Aorta (tissue), 5 donors: ENCODE results near the gene GGN. TPM values are rescaled to one million over a fixed set of nuclear protein-coding genes. Genes with fewer than 3 reads are reported as not detected.

Source experiments
- ATAC-seq: fragments of 200-7000 bp; cut with Tn5 transposase; one replicate; pipeline ENCODE4 v1.9.1; 2022; ENCODE audit warnings: moderate library complexity; ENCODE audit not compliant: low FRiP score
- DNase-seq, 2 donors: peaks; one replicate each; pipeline ENCODE4 v3.0.0-alpha.2; 2020
- H3K27ac ChIP-seq, 2 donors: one replicate each; pipeline ENCODE4 v1.5.1; 2013; ENCODE audit warnings: low read length in 2 of 2, mild to moderate bottlenecking in 2 of 2, moderate library complexity in 2 of 2, control low read depth in 1 of 2, inconsistent platforms in 1 of 2, low read depth in 1 of 2
- H3K27me3 ChIP-seq, 2 donors: one replicate each; pipeline ENCODE4 v1.6.1; 2013; ENCODE audit warnings: control low read depth in 1 of 2, low read length in 1 of 2, mild to moderate bottlenecking in 1 of 2, moderate library complexity in 1 of 2; ENCODE audit not compliant: insufficient read depth in 2 of 2, control insufficient read depth in 1 of 2
- H3K36me3 ChIP-seq, 2 donors: one replicate each; pipeline ENCODE4 v1.6.1; 2013; ENCODE audit warnings: control low read depth in 1 of 2, low read length in 1 of 2, mild to moderate bottlenecking in 1 of 2; ENCODE audit not compliant: insufficient read depth in 2 of 2, control insufficient read depth in 1 of 2
- H3K4me1 ChIP-seq, 2 donors: one replicate each; pipeline ENCODE4 v1.6.1; 2013; ENCODE audit warnings: low read length in 2 of 2, control low read depth in 1 of 2, mild to moderate bottlenecking in 1 of 2, moderate library complexity in 1 of 2; ENCODE audit not compliant: insufficient read depth in 2 of 2, control insufficient read depth in 1 of 2
- H3K4me3 ChIP-seq, 2 donors: one replicate each; pipeline ENCODE4 v1.5.1; 2013; ENCODE audit warnings: low read length in 2 of 2, control low read depth in 1 of 2, mild to moderate bottlenecking in 1 of 2
- H3K9me3 ChIP-seq: one replicate; pipeline ENCODE4 v1.6.1; 2013; ENCODE audit warnings: mild to moderate bottlenecking, low read length; ENCODE audit not compliant: control insufficient read depth
- WGBS, 2 donors: extraction: QIAGEN DNeasy Blood & Tissue Kit; methylation state at CpG; one replicate each; pipeline ENCODE4 v1.1.7; 2013; 5-methylcytosine and 5-hydroxymethylcytosine counted together
- intact Hi-C, 2 donors: fragments of 100-400 bp; cut with DNase I; formaldehyde crosslinking; loops; one replicate each; pipeline versions ENCODE4 v1.14.2 to v1.15.0; 2022
- polyA plus RNA-seq, 2 donors: library from polyadenylated mRNA; stranded (reverse); fragments of 200-250 nt; gene quantifications; one replicate each; pipeline ENCODE4 v1.2.3, GENCODE V29; 2013
- total RNA-seq, 2 donors: library from RNA; stranded (reverse); fragmentation: NEBNext Ultra II Directional; extraction: Animal tissue kit (Norgen Biotek cat#: 25700); gene quantifications; one replicate each; pipeline ENCODE4 v1.2.1, GENCODE V29; 2021
- donor health status: healthy with polysubstance abuse.
- donor health status: Bipolar disorder and iron deficiency.
- donor health status: DM: no; HTN: no; CAD: no.
- donor health status: DM: no; HTN: no; CAD: no.
- donor health status: DM: yes; HTN: yes; CAD: no.

GGN gene
- total and polyA plus RNA-seq, 4 donors, result 0.50 to 6.9 (median 4.0) TPM

GRCh38 chr19:38376576-38376975 lies 11.3 kb downstream of the GGN start:
- intact Hi-C loops, result no loop called here
- WGBS, 2 donors, result 64 to 65% methylated on average over 3 of the region's 3 CpGs
- peaks cover 0 to 4% of the 10 kb centered on the region in 2 donors for H3K36me3 ChIP-seq
- H3K9me3 ChIP-seq, result no peaks in the 10 kb centered on the region
- DNase-seq, result no peak
- no peak overlapping the region for H3K27ac ChIP-seq
- ATAC-seq, result no peak
- no peak overlapping the region for H3K4me3 ChIP-seq
- no peaks in the 10 kb centered on the region for H3K27me3 ChIP-seq
- peaks cover 0 to 8% of the 10 kb centered on the region in 2 donors for H3K4me1 ChIP-seq

- ATAC-seq, result no peak
- no peak overlapping the region for H3K27ac ChIP-seq
Observed at GRCh38 chr19:38375748-38376147, 12.1 kb downstream of the GGN start.

DNA sequence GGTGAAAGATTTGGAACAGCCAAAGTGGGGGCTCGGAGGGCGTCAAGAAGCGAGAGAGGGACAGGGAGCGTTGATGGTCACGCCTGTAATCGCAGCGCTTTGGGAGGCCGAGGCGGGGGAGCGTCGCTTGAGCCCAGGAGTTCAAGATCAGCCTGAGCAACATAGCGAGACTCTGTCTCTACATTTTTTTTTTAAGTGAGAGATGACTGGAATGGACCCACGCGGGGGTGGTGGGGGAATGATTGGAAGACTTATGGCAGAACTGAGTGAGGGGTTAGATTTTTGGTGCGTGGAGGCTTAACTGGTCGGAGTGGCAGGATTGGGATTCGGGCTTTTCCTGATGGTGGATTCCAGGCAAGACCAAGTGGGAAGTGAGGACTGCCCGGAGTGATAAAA lies 12.7 kb downstream of the GGN start:
- ATAC-seq, result no peak
- no peaks in the 10 kb centered on the region for H3K36me3 ChIP-seq
- no peak for DNase-seq
- intact Hi-C loops, result no loop called here
- no peaks in the 10 kb centered on the region for H3K27me3 ChIP-seq
- 1 to 2% methylated on average over 18 of the region's 18 CpGs for WGBS, 2 donors
- no peaks in the 10 kb centered on the region for H3K9me3 ChIP-seq
- H3K27ac ChIP-seq, result peak overlapping the region in 1 of 2 donors; percentile 78
- H3K4me1 ChIP-seq, result peaks cover 0 to 8% of the 10 kb centered on the region in 2 donors
- peak overlapping the region; percentile 47 to 68 for H3K4me3 ChIP-seq

More at GRCh38 chr19:38375748-38376147, 12.1 kb downstream of the GGN start:
- Histone ChIP-seq H3K9me3 (no peaks in the 10 kb centered on the region), H3K36me3 (no peaks in the 10 kb centered on the region), H3K27me3 (no peaks in the 10 kb centered on the region), H3K4me1 (peaks cover 0 to 8% of the 10 kb centered on the region in 2 donors), H3K4me3 (peak overlapping the region in 1 of 2 donors; percentile 47)
- WGBS, 2 donors, result 38 to 41% methylated on average over 5 of the region's 5 CpGs
- intact Hi-C loops, result no loop called here
- no peak for DNase-seq

DNA sequence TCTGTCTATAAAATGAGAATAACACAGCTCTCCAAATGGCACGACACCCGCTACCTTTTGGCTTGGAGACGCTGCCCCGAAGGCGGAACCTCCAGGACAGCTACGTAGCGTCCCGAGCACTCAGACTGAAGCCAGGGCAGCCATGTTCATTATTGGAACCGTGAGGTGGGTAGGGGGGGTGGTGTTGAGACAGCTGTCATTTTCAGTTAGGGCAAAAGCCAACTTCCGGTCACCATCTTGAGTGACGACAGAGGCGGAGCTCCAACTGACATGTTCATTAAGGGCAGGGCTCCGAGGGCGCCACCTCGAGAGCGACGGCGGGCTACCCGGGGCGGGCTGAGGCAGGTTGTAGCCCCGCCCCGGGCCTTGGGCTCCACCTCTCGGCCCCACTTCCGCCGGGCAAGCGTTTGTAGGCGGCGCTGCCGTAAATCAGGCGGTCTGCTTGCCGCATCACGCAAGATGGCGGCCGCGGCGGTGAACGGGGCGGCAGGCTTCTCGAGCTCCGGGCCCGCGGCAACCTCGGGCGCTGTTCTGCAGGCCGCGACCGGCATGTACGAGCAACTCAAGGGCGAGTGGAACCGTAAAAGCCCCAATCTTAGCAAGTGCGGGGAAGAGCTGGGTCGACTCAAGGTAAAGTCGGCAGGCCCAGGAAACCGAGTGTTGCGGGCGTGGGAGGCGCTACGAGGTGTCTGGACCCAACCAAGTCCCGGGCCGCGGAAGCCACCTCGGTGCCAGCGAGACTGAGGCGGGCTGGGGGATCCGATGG lies 13.3 kb downstream of the GGN start, which contains the start of gene PSMD8:
TSS of gene PSMD8 (plus strand) at position 240 of the 766 bp plus-strand sequence. CDS start at position 271, 31 bp downstream.
- no peaks in the 10 kb centered on the region for H3K36me3 ChIP-seq
- peak within 1 kb of the TSS in 1 of 2 donors; percentile 78 for H3K27ac ChIP-seq
- intact Hi-C loops, result loop anchor here (1.0 to 5.0 kb wide), 2 partner anchors 37 to 38 kb away; partner anchors contain the start of gene CATSPERG (in 1 of the 2)
- no peaks in the 10 kb centered on the region for H3K27me3 ChIP-seq
- peaks cover 0 to 8% of the 10 kb centered on the region in 2 donors for H3K4me1 ChIP-seq
- peak within 1 kb of the TSS; percentile 47 to 68 for H3K4me3 ChIP-seq
- no peaks in the 10 kb centered on the region for H3K9me3 ChIP-seq
- 0 to 1% methylated on average over 62 to 65 of the region's 65 CpGs for WGBS, 2 donors
- ATAC-seq, result peak; percentile 99
- peak; percentile 99 for DNase-seq

GRCh38 chr19:38373907-38374331 lies 13.9 kb downstream of the GGN start:
- Histone ChIP-seq H3K27ac (peak overlapping the region in 1 of 2 donors; percentile 43), H3K36me3 (no peaks in the 10 kb centered on the region), H3K9me3 (no peaks in the 10 kb centered on the region), H3K4me3 (no peak overlapping the region), H3K27me3 (no peaks in the 10 kb centered on the region), H3K4me1 (peaks cover 0 to 8% of the 10 kb centered on the region in 2 donors)
- intact Hi-C loops, result loop anchor here (1.0 to 5.0 kb wide), 2 partner anchors 37 to 38 kb away; partner anchors contain the start of gene CATSPERG (in 1 of the 2)
- 35 to 37% methylated on average over 6 of the region's 6 CpGs for WGBS, 2 donors
- ATAC-seq (no peak), DNase-seq (no peak)

DNA sequence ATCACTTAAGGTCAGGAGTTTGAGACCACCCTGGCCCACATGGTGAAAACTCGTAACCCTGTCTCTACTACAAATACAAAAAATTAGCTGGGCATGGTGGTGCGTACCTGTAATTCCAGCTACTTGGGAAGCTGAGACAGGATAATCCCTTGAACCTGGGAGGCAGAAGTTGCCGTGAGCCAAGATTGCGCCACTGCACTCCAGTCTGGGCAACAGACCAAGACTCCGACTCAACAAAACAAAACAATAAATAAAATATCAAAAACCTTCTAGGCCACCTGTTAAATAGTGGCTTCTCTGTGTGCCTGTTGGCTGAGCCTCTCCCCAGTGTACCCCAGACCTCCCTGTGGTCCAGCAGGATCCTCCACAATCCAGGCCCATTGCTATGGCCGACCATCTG lies 16.8 kb downstream of the GGN start:
- intact Hi-C loops, result loop anchor here in 1 of 2 donors (5.0 kb wide), 1 partner anchor 34 kb away; the partner anchor contains the start of gene CATSPERG
- 81 to 83% methylated on average over 6 of the region's 6 CpGs for WGBS, 2 donors

DNA sequence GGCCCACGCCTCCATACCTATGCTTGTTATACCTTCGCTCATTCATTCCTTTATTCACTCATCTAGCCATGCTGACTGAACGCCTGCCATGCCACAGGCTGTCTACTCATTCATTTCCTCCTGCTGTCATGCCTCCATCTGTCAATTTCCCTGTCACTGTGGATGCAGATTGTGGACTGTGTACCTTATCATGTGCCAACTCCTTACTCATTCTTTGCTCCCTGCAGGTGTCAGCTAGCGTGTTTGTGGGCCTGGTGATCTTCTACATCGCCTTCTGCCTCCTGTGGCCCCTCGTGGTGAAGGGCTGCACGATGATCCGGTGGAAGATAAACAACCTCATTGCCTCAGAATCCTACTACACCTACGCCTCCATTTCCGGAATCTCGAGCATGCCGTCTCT lies 17.5 kb downstream of the GGN start:
- DNase-seq (no peak), ATAC-seq (no peak)
- no peaks in the 10 kb centered on the region for H3K36me3 ChIP-seq
- no peaks in the 10 kb centered on the region for H3K9me3 ChIP-seq
- H3K4me1 ChIP-seq, result peaks cover 0 to under 1% of the 10 kb centered on the region in 2 donors
- no peaks in the 10 kb centered on the region for H3K27me3 ChIP-seq
- no peak overlapping the region for H3K4me3 ChIP-seq
- WGBS, 2 donors, result 64 to 65% methylated on average over 12 of the region's 12 CpGs
- no peak overlapping the region for H3K27ac ChIP-seq
- intact Hi-C loops, result loop anchor here in 1 of 2 donors (5.0 kb wide), 1 partner anchor 33 kb away; the partner anchor contains the start of gene CATSPERG

More for the DNA sequence above, 16.8 kb downstream of the GGN start:
- Histone ChIP-seq H3K27ac (no peak overlapping the region), H3K4me3 (no peak overlapping the region), H3K4me1 (peaks cover 0 to 8% of the 10 kb centered on the region in 2 donors), H3K36me3 (no peaks in the 10 kb centered on the region), H3K9me3 (no peaks in the 10 kb centered on the region), H3K27me3 (no peaks in the 10 kb centered on the region)
- DNase-seq (no peak), ATAC-seq (no peak)

DNA sequence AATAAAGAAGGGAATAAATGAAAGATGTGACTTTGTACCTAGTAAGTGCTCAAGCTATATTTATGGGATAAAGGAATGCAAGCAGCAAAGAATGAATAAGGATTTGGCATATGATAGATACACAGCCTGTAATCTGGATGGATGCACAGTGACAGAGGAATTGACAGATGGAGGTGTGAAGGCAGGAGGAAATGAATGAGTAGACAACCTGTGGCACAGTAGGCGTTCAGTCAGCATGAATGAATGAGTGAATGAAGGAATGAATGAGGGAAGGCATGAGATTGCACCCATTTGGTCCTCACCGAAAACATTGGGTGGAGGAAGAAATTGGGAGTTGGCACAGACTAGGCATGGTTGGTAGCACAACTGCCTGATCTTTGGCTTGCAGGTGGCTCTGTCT lies 18.2 kb downstream of the GGN start:
- no peaks in the 10 kb centered on the region for H3K9me3 ChIP-seq
- no peaks in the 10 kb centered on the region for H3K36me3 ChIP-seq
- intact Hi-C loops, result no loop called here
- no peak overlapping the region for H3K27ac ChIP-seq
- H3K4me1 ChIP-seq, result no peaks in the 10 kb centered on the region
- DNase-seq, result no peak
- no peaks in the 10 kb centered on the region for H3K27me3 ChIP-seq
- H3K4me3 ChIP-seq, result no peak overlapping the region
- no peak for ATAC-seq
- 81 to 85% methylated on average over 2 of the region's 2 CpGs for WGBS, 2 donors
